OCI-LY1 (cell line): ENCODE results near the gene ANKRA2.

ENCODE experiments used
- CTCF ChIP-seq: fragments of 200-600 bp; sonication (generic), shearing (Covaris generic); IDR thresholded peaks from 2 replicates; pipeline ENCODE4 v1.5.1; 2017; ENCODE audit warnings: mild to moderate bottlenecking, antibody characterized with exemption, low read length, moderate library complexity, mixed read lengths
- EZH2 ChIP-seq: fragments of 200-600 bp; sonication (generic), shearing (Covaris generic); IDR thresholded peaks from 2 replicates; pipeline ENCODE4 v1.8.0; 2017; ENCODE audit warnings: borderline replicate concordance, mixed run types, mild to moderate bottlenecking, antibody characterized with exemption, low read length, moderate library complexity, mixed read lengths

- TF ChIP-seq CTCF (no peak), EZH2 (no peak)
These were observed 764 bp downstream of the ANKRA2 start for GRCh38 chr5:73564675-73565074.
